Fibroblast of lung (primary cell): Measurements from ENCODE around the gene HSD17B12. TPM values are rescaled to one million over a fixed set of nuclear protein-coding genes. Genes with fewer than 3 reads are reported as not detected.

Experiments
- DNase-seq, 2 donors: peaks; one replicate each; pipeline versions ENCODE4 v3.0.0 to v3.0.0-alpha.2; 2010; ENCODE audit warnings: low read depth in 2 of 2
- H2AFZ ChIP-seq: 2 replicates; pipeline ENCODE4 v1.5.1; 2012; ENCODE audit warnings: low read length, control low read depth, inconsistent platforms
- H3K27ac ChIP-seq: 2 replicates; pipeline ENCODE4 v1.5.1; 2011; ENCODE audit warnings: low read length, control low read depth; ENCODE audit not compliant: insufficient read depth
- H3K27me3 ChIP-seq: 2 replicates; pipeline ENCODE4 v1.5.1; 2011; ENCODE audit warnings: mild to moderate bottlenecking, low read length; ENCODE audit not compliant: control insufficient read depth, insufficient read depth
- H3K36me3 ChIP-seq: 2 replicates; pipeline ENCODE4 v1.5.1; 2011; ENCODE audit warnings: low read length; ENCODE audit not compliant: control insufficient read depth, insufficient read depth
- H3K4me1 ChIP-seq: 2 replicates; pipeline ENCODE4 v1.5.1; 2011; ENCODE audit warnings: low read length; ENCODE audit not compliant: control insufficient read depth, insufficient read depth; ENCODE audit errors: extremely low read depth
- H3K4me2 ChIP-seq: 2 replicates; pipeline ENCODE4 v1.5.1; 2011; ENCODE audit warnings: low read length, control low read depth; ENCODE audit not compliant: insufficient read depth; ENCODE audit errors: extremely low read depth
- H3K4me3 ChIP-seq, 4 experiments: fragments of 200-600 bp in 1 of 4; sonication (generic) in 1 of 4; replicated peaks in 1 of 4; 2 replicates each; pipeline ENCODE4 v1.5.1; 2011 to 2016; ENCODE audit warnings: low read length in 4 of 4, low read depth in 3 of 4, mild to moderate bottlenecking in 3 of 4, control low read depth in 2 of 4, inconsistent platforms in 1 of 4, mixed read lengths in 1 of 4; ENCODE audit not compliant: insufficient read depth in 1 of 4; ENCODE audit errors: control extremely low read depth in 1 of 4
- H3K79me2 ChIP-seq: 2 replicates; pipeline ENCODE4 v1.5.1; 2012; ENCODE audit warnings: mild to moderate bottlenecking, low read length, inconsistent platforms; ENCODE audit not compliant: control insufficient read depth, insufficient read depth
- H3K9ac ChIP-seq: 2 replicates; pipeline ENCODE4 v1.5.1; 2011; ENCODE audit warnings: mild to moderate bottlenecking, low read length, control low read depth; ENCODE audit not compliant: insufficient read depth
- H3K9me3 ChIP-seq: 2 replicates; pipeline ENCODE4 v1.5.1; 2012; ENCODE audit warnings: low read depth, low read length; ENCODE audit not compliant: control insufficient read depth, insufficient read depth
- H4K20me1 ChIP-seq: 2 replicates; pipeline ENCODE4 v1.5.1; 2011; ENCODE audit warnings: low read length; ENCODE audit not compliant: control insufficient read depth, insufficient read depth; ENCODE audit errors: extremely low read depth
- CTCF ChIP-seq, 2 donors: IDR thresholded peaks in 1 of 2; conservative IDR thresholded peaks in 1 of 2; 1 replicate in 1 of 2; 2 replicates in 1 of 2; pipeline ENCODE4 v1.5.1; 2011 to 2012; ENCODE audit warnings: low read length in 2 of 2, control low read depth in 1 of 2, inconsistent platforms in 1 of 2, low read depth in 1 of 2, mild to moderate bottlenecking in 1 of 2
- EZH2 ChIP-seq: IDR thresholded peaks from 2 replicates; pipeline ENCODE4 v1.5.1; 2012; ENCODE audit warnings: low read length, control low read depth, mild to moderate bottlenecking; ENCODE audit errors: missing control alignments
- polyA plus RNA-seq, 2 donors: library from polyadenylated mRNA; depleted of rRNA in 1 of 2; stranded (reverse) in 1 of 2; unstranded in 1 of 2; fragments of >200 nt; gene quantifications; 2 replicates each; pipeline ENCODE4 v1.2.1, GENCODE V29; 2011 to 2012; ENCODE audit warnings: missing spikeins in 1 of 2
- total RNA-seq: library from RNA; depleted of rRNA; stranded (reverse); fragments of >200 nt; gene quantifications from 2 replicates; pipeline ENCODE4 v1.2.1, GENCODE V29; 2014

The HSD17B12 gene
- total and polyA plus RNA-seq, 2 donors (not counting 1 experiment from before 2014, with no cell fraction given) = 95.4 to 122 TPM

- Histone ChIP-seq H3K27me3 (no peaks in the 10 kb centered on the region), H3K36me3 (no peaks in the 10 kb centered on the region), H3K4me2 (no peak overlapping the region), H3K4me3 (no peak overlapping the region), H2AFZ (no peak overlapping the region), H3K9ac (no peak overlapping the region), H3K79me2 (no peaks in the 10 kb centered on the region), H3K9me3 (no peaks in the 10 kb centered on the region), H3K27ac (no peak overlapping the region), H4K20me1 (no peaks in the 10 kb centered on the region), H3K4me1 (no peaks in the 10 kb centered on the region)
- TF ChIP-seq CTCF (conservative IDR thresholded peaks at IDR 0.05 in 1 of 2, IDR thresholded peaks at IDR 0.05 in 1 of 2; ENCODE audit: low read depth in 1 of 2, low read length in 2 of 2) (no peak), EZH2 (no peak)
- no peak for DNase-seq
Observed at GRCh38 chr11:43842021-43842420, 161.5 kb downstream of the HSD17B12 start.

DNA sequence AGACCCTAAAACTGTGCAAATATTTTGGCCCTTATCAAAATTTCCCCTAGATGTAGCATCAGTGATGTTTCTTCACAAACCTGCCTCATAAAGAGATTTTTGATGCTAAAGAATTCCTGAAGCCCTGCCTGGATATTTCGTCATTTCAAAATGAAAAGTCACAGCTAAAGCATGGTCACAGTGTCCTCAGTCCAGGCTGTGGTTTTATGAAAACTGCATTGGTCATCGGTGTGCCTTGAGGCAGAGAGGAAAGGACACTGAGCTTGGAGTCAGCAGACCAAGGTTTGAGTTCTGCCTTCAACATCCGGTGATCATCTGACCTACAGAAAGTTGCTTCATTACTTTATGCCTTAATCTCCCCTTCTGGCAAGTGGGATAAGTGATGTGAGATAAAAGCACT, 165.3 kb downstream of the HSD17B12 start:
- no peak for DNase-seq
- Histone ChIP-seq H3K4me2 (no peak overlapping the region), H3K4me1 (no peaks in the 10 kb centered on the region), H3K9me3 (no peaks in the 10 kb centered on the region), H3K9ac (no peak overlapping the region), H3K27ac (no peak overlapping the region), H2AFZ (no peak overlapping the region), H3K79me2 (no peaks in the 10 kb centered on the region), H3K36me3 (no peaks in the 10 kb centered on the region), H3K4me3 (no peak overlapping the region), H4K20me1 (no peaks in the 10 kb centered on the region), H3K27me3 (no peaks in the 10 kb centered on the region)
- TF ChIP-seq EZH2 = no peak
- no peak for TF ChIP-seq CTCF (conservative IDR thresholded peaks at IDR 0.05 in 1 of 2, IDR thresholded peaks at IDR 0.05 in 1 of 2; ENCODE audit: low read depth in 1 of 2, low read length in 2 of 2)

GRCh38 chr11:43852057-43852636, 171.6 kb downstream of the HSD17B12 start:
- Histone ChIP-seq H4K20me1 (no peaks in the 10 kb centered on the region), H3K4me3 (no peak overlapping the region), H3K4me2 (no peak overlapping the region), H3K79me2 (no peaks in the 10 kb centered on the region), H3K9me3 (no peaks in the 10 kb centered on the region), H3K27ac (no peak overlapping the region), H3K4me1 (peaks cover 2% of the 10 kb centered on the region), H3K9ac (no peak overlapping the region), H2AFZ (no peak overlapping the region), H3K36me3 (peaks cover 3% of the 10 kb centered on the region), H3K27me3 (no peaks in the 10 kb centered on the region)
- no peak for TF ChIP-seq EZH2
- TF ChIP-seq CTCF (conservative IDR thresholded peaks at IDR 0.05 in 1 of 2, IDR thresholded peaks at IDR 0.05 in 1 of 2; ENCODE audit: low read depth in 1 of 2, low read length in 2 of 2) = peak; percentile 94 to 95
- peak; percentile 66 to 90 for DNase-seq
